ENCODE results near the gene KCND1. TPM values are rescaled to one million over a fixed set of nuclear protein-coding genes. Genes with fewer than 3 reads are reported as not detected.
A peak's percentile ranks its signal among the peaks of the same experiment; 100 is the strongest.

The KCND1 gene
- total RNA-seq, 2 experiments from 2014 or later, result 7.6 to 8.8 TPM

GRCh38 chrX:48961585-48962091 lies 10.0 kb downstream of the KCND1 start:
- TF ChIP-seq CTCF (conservative IDR thresholded peaks at IDR 0.05; ENCODE audit: low read length), result no peak
- no peak for TF ChIP-seq EZH2phosphoT487 (IDR thresholded peaks at IDR 0.05; ENCODE audit: borderline replicate concordance, low read depth, low read length)
- DNase-seq (ENCODE audit: low spot score), result peak; percentile 65
- peak overlapping the region; percentile 86 for H3K4me2 ChIP-seq (ENCODE audit: low read length)
- intact Hi-C loops (cut with micrococcal nuclease; ENCODE audit: unreplicated experiment), result loop anchor here (2.0 to 5.0 kb wide), 2 partner anchors 41 to 81 kb away; partner anchors contain the start of genes GRIPAP1 and TFE3
- H3K79me2 ChIP-seq (ENCODE audit: insufficient read depth, low read depth, low read length), result peaks cover 20% of the 10 kb centered on the region
- H3K9me2 ChIP-seq (ENCODE audit: insufficient read depth, low read length), result no peaks in the 10 kb centered on the region
- H2AFZ ChIP-seq (ENCODE audit: low read length), result no peak overlapping the region
- no peaks in the 10 kb centered on the region for H4K20me1 ChIP-seq (ENCODE audit: insufficient read depth, low read length)
- H3K9me3 ChIP-seq (ENCODE audit: low read length), result no peaks in the 10 kb centered on the region
- ChIA-PET CTCF (ENCODE audit: unreplicated experiment) (interaction anchor here (0.6 kb wide), 1 partner anchor 41 kb away, joined by 4 read pairs; the partner anchor contains the start of gene GRIPAP1), POLR2A (interaction anchor here (0.9 to 2.2 kb wide), 4 partner anchors 22 to 81 kb away, joined by 5 to 12 read pairs (median 6); partner anchors contain the start of genes GRIPAP1 and TFE3)
- H3K4me1 ChIP-seq (ENCODE audit: insufficient read depth, low read length, poor library complexity, severe bottlenecking), result peaks cover 52% of the 10 kb centered on the region
- H3K4me3 ChIP-seq (ENCODE audit: low read depth, low read length, poor library complexity, severe bottlenecking), result peak overlapping the region; percentile 91
- no TSS peak for BruUV-seq (replicated peaks)
- H3K36me3 ChIP-seq (ENCODE audit: insufficient read depth, low read length), result peaks cover 14% of the 10 kb centered on the region
- H3K27ac ChIP-seq (ENCODE audit: low read depth, low read length, poor library complexity, severe bottlenecking), result peak overlapping the region; percentile 93

- H3K27ac ChIP-seq (ENCODE audit: low read depth, low read length, poor library complexity, severe bottlenecking), result peak overlapping the region; percentile 93
- POLR2A ChIA-PET, result interaction anchor here (0.5 to 2.0 kb wide), 3 partner anchors 11 to 124 kb away, joined by 3 to 4 read pairs (median 4); no protein-coding TSS in a partner anchor
Observed at GRCh38 chrX:48960291-48960690, 11.4 kb downstream of the KCND1 start.

More at GRCh38 chrX:48960291-48960690, 11.4 kb downstream of the KCND1 start:
- CTCF ChIA-PET (ENCODE audit: unreplicated experiment), result no interaction called here
- TF ChIP-seq EZH2phosphoT487 (IDR thresholded peaks at IDR 0.05; ENCODE audit: borderline replicate concordance, low read depth, low read length) (no peak), CTCF (conservative IDR thresholded peaks at IDR 0.05; ENCODE audit: low read length) (no peak)
- Histone ChIP-seq H3K9me2 (ENCODE audit: insufficient read depth, low read length) (no peaks in the 10 kb centered on the region), H3K4me2 (ENCODE audit: low read length) (peak overlapping the region; percentile 86), H3K79me2 (ENCODE audit: insufficient read depth, low read depth, low read length) (peaks cover 33% of the 10 kb centered on the region), H3K4me1 (ENCODE audit: insufficient read depth, low read length, poor library complexity, severe bottlenecking) (peaks cover 65% of the 10 kb centered on the region), H3K9me3 (ENCODE audit: low read length) (no peaks in the 10 kb centered on the region), H4K20me1 (ENCODE audit: insufficient read depth, low read length) (no peaks in the 10 kb centered on the region), H3K36me3 (ENCODE audit: insufficient read depth, low read length) (peaks cover 19% of the 10 kb centered on the region), H3K4me3 (ENCODE audit: low read depth, low read length, poor library complexity, severe bottlenecking) (peak overlapping the region; percentile 91), H2AFZ (ENCODE audit: low read length) (no peak overlapping the region)
- intact Hi-C loops (cut with micrococcal nuclease; ENCODE audit: unreplicated experiment), result loop anchor here (2.0 to 5.0 kb wide), 2 partner anchors 42 to 83 kb away; partner anchors contain the start of genes GRIPAP1 and TFE3
- DNase-seq (ENCODE audit: low spot score), result peak; percentile 66
- no TSS peak for BruUV-seq (replicated peaks)
